ENCODE data around the gene BMERB1.

BMERB1 gene

GRCh38 chr16:15511759-15512487 is 77.5 kb downstream of the BMERB1 start:
- Histone ChIP-seq H3K4me1 (ENCODE audit: control insufficient read depth in 2 of 2, insufficient read depth in 1 of 2, low read depth in 1 of 2, low read length in 2 of 2) (peaks cover 0 to 6% of the 10 kb centered on the region in 2 donors), H2BK15ac (ENCODE audit: low read length) (no peak overlapping the region), H4K91ac (ENCODE audit: low read depth, low read length, poor library complexity) (no peak overlapping the region), H2BK12ac (ENCODE audit: low read length) (no peak overlapping the region), H3K27me3 (ENCODE audit: control insufficient read depth in 3 of 3, insufficient read depth in 3 of 3, low read depth in 1 of 3, low read length in 3 of 3) (no peaks in the 10 kb centered on the region), H3K36me3 (replicated peaks in 1 of 2; ENCODE audit: control insufficient read depth in 2 of 2, insufficient read depth in 2 of 2, low read length in 2 of 2) (peaks cover 0 to 2% of the 10 kb centered on the region in 2 donors), H3K79me1 (ENCODE audit: low read depth, low read length) (no peaks in the 10 kb centered on the region), H2BK5ac (ENCODE audit: low read length) (no peak overlapping the region), H3K9me3 (replicated peaks in 1 of 2; ENCODE audit: control insufficient read depth in 2 of 2, insufficient read depth in 1 of 2, low read depth in 1 of 2, low read length in 2 of 2) (no peaks in the 10 kb centered on the region), H3K9ac (ENCODE audit: low read depth, low read length, poor library complexity) (no peak overlapping the region), H3K23ac (ENCODE audit: low read depth, low read length, poor library complexity) (no peak overlapping the region), H2AK5ac (ENCODE audit: low read depth, low read length) (no peak overlapping the region), H4K8ac (ENCODE audit: low read depth, low read length) (no peak overlapping the region), H3K4ac (ENCODE audit: low read length) (no peak overlapping the region), H3K14ac (ENCODE audit: low read length) (no peak overlapping the region), H3K4me2 (ENCODE audit: insufficient read depth, low read length, poor library complexity, severe bottlenecking) (no peak overlapping the region), H3K27ac (replicated peaks; ENCODE audit: low read length) (no peak overlapping the region), H3K4me3 (ENCODE audit: low read length in 2 of 2) (no peak overlapping the region), H2AFZ (ENCODE audit: low read length) (no peak overlapping the region), H3K18ac (ENCODE audit: low read length) (no peak overlapping the region), H2BK120ac (ENCODE audit: low read depth, low read length) (no peak overlapping the region)
- no peak for DNase-seq (ENCODE audit: low spot score)
- no CpG with 5 or more reads among the region's 11 CpGs for WGBS, 2 donors (ENCODE audit: extremely low coverage in 2 of 2, insufficient read length in 2 of 2, insufficient replicate concordance in 1 of 2)

- whole genome bisulfite sequencing, 2 donors (ENCODE audit: extremely low coverage in 2 of 2, insufficient read length in 2 of 2, insufficient replicate concordance in 1 of 2): no CpG with 5 or more reads among the region's 11 CpGs
- peaks cover 3% of the 10 kb centered on the region for H3K79me1 ChIP-seq (ENCODE audit: low read depth, low read length)
Observed at GRCh38 chr16:15513156-15513555, 78.8 kb downstream of the BMERB1 start.

GRCh38 chr16:15515992-15516391 is 81.6 kb downstream of the BMERB1 start:
- Histone ChIP-seq H3K4me1 (ENCODE audit: control insufficient read depth in 2 of 2, insufficient read depth in 1 of 2, low read depth in 1 of 2, low read length in 2 of 2) (peaks cover 0 to 2% of the 10 kb centered on the region in 2 donors), H3K79me1 (ENCODE audit: low read depth, low read length) (peaks cover 3% of the 10 kb centered on the region), H3K27ac (replicated peaks; ENCODE audit: low read length) (no peak overlapping the region), H3K27me3 (ENCODE audit: control insufficient read depth in 3 of 3, insufficient read depth in 3 of 3, low read depth in 1 of 3, low read length in 3 of 3) (peaks cover 0 to 2% (median 0%) of the 10 kb centered on the region in 3 experiments), H3K9me3 (replicated peaks in 1 of 2; ENCODE audit: control insufficient read depth in 2 of 2, insufficient read depth in 1 of 2, low read depth in 1 of 2, low read length in 2 of 2) (peaks cover 0 to 2% of the 10 kb centered on the region in 2 donors), H4K8ac (ENCODE audit: low read depth, low read length) (no peak overlapping the region), H3K4ac (ENCODE audit: low read length) (no peak overlapping the region), H3K9ac (ENCODE audit: low read depth, low read length, poor library complexity) (no peak overlapping the region), H4K91ac (ENCODE audit: low read depth, low read length, poor library complexity) (no peak overlapping the region), H3K4me3 (ENCODE audit: low read length in 2 of 2) (no peak overlapping the region), H2AFZ (ENCODE audit: low read length) (no peak overlapping the region), H3K18ac (ENCODE audit: low read length) (no peak overlapping the region), H3K14ac (ENCODE audit: low read length) (no peak overlapping the region), H2BK12ac (ENCODE audit: low read length) (no peak overlapping the region), H3K23ac (ENCODE audit: low read depth, low read length, poor library complexity) (no peak overlapping the region), H2BK120ac (ENCODE audit: low read depth, low read length) (no peak overlapping the region), H3K36me3 (replicated peaks in 1 of 2; ENCODE audit: control insufficient read depth in 2 of 2, insufficient read depth in 2 of 2, low read length in 2 of 2) (peaks cover 2 to 4% of the 10 kb centered on the region in 2 donors), H3K4me2 (ENCODE audit: insufficient read depth, low read length, poor library complexity, severe bottlenecking) (no peak overlapping the region), H2AK5ac (ENCODE audit: low read depth, low read length) (no peak overlapping the region), H2BK5ac (ENCODE audit: low read length) (no peak overlapping the region), H2BK15ac (ENCODE audit: low read length) (no peak overlapping the region)
- WGBS, 2 donors (ENCODE audit: extremely low coverage in 2 of 2, insufficient read length in 2 of 2, insufficient replicate concordance in 1 of 2): no CpG with 5 or more reads among the region's 4 CpGs
- DNase-seq (ENCODE audit: low spot score): no peak

More at GRCh38 chr16:15513156-15513555, 78.8 kb downstream of the BMERB1 start:
- Histone ChIP-seq H3K4ac (ENCODE audit: low read length) (no peak overlapping the region), H3K23ac (ENCODE audit: low read depth, low read length, poor library complexity) (no peak overlapping the region), H3K4me3 (ENCODE audit: low read length in 2 of 2) (no peak overlapping the region), H4K8ac (ENCODE audit: low read depth, low read length) (no peak overlapping the region), H3K18ac (ENCODE audit: low read length) (no peak overlapping the region), H3K4me2 (ENCODE audit: insufficient read depth, low read length, poor library complexity, severe bottlenecking) (no peak overlapping the region), H2AFZ (ENCODE audit: low read length) (no peak overlapping the region), H3K9ac (ENCODE audit: low read depth, low read length, poor library complexity) (no peak overlapping the region), H2BK15ac (ENCODE audit: low read length) (no peak overlapping the region), H4K91ac (ENCODE audit: low read depth, low read length, poor library complexity) (no peak overlapping the region), H3K14ac (ENCODE audit: low read length) (no peak overlapping the region), H3K36me3 (replicated peaks in 1 of 2; ENCODE audit: control insufficient read depth in 2 of 2, insufficient read depth in 2 of 2, low read length in 2 of 2) (peaks cover 2 to 4% of the 10 kb centered on the region in 2 donors), H2BK120ac (ENCODE audit: low read depth, low read length) (no peak overlapping the region), H3K27ac (replicated peaks; ENCODE audit: low read length) (no peak overlapping the region), H2BK12ac (ENCODE audit: low read length) (no peak overlapping the region), H3K4me1 (ENCODE audit: control insufficient read depth in 2 of 2, insufficient read depth in 1 of 2, low read depth in 1 of 2, low read length in 2 of 2) (peaks cover 0 to 8% of the 10 kb centered on the region in 2 donors), H2BK5ac (ENCODE audit: low read length) (no peak overlapping the region), H3K9me3 (replicated peaks in 1 of 2; ENCODE audit: control insufficient read depth in 2 of 2, insufficient read depth in 1 of 2, low read depth in 1 of 2, low read length in 2 of 2) (peaks cover 0 to 2% of the 10 kb centered on the region in 2 donors), H3K27me3 (ENCODE audit: control insufficient read depth in 3 of 3, insufficient read depth in 3 of 3, low read depth in 1 of 3, low read length in 3 of 3) (peaks cover 0 to 2% (median 0%) of the 10 kb centered on the region in 3 experiments), H2AK5ac (ENCODE audit: low read depth, low read length) (no peak overlapping the region)
- DNase-seq (ENCODE audit: low spot score): no peak

- Histone ChIP-seq H3K4me1 (ENCODE audit: control insufficient read depth in 2 of 2, insufficient read depth in 1 of 2, low read depth in 1 of 2, low read length in 2 of 2) (peaks cover 0 to 2% of the 10 kb centered on the region in 2 donors), H3K4ac (ENCODE audit: low read length) (no peak overlapping the region), H2BK15ac (ENCODE audit: low read length) (no peak overlapping the region), H3K27ac (replicated peaks; ENCODE audit: low read length) (no peak overlapping the region), H3K9me3 (replicated peaks in 1 of 2; ENCODE audit: control insufficient read depth in 2 of 2, insufficient read depth in 1 of 2, low read depth in 1 of 2, low read length in 2 of 2) (peaks cover 0 to 2% of the 10 kb centered on the region in 2 donors), H3K36me3 (replicated peaks in 1 of 2; ENCODE audit: control insufficient read depth in 2 of 2, insufficient read depth in 2 of 2, low read length in 2 of 2) (peaks cover 2 to 4% of the 10 kb centered on the region in 2 donors), H2BK5ac (ENCODE audit: low read length) (no peak overlapping the region), H3K27me3 (ENCODE audit: control insufficient read depth in 3 of 3, insufficient read depth in 3 of 3, low read depth in 1 of 3, low read length in 3 of 3) (peaks cover 0 to 2% (median 0%) of the 10 kb centered on the region in 3 experiments), H2AFZ (ENCODE audit: low read length) (no peak overlapping the region), H2AK5ac (ENCODE audit: low read depth, low read length) (no peak overlapping the region), H3K4me3 (ENCODE audit: low read length in 2 of 2) (no peak overlapping the region), H3K4me2 (ENCODE audit: insufficient read depth, low read length, poor library complexity, severe bottlenecking) (no peak overlapping the region), H4K91ac (ENCODE audit: low read depth, low read length, poor library complexity) (no peak overlapping the region), H2BK12ac (ENCODE audit: low read length) (no peak overlapping the region), H3K9ac (ENCODE audit: low read depth, low read length, poor library complexity) (no peak overlapping the region), H4K8ac (ENCODE audit: low read depth, low read length) (no peak overlapping the region), H3K23ac (ENCODE audit: low read depth, low read length, poor library complexity) (no peak overlapping the region), H3K18ac (ENCODE audit: low read length) (no peak overlapping the region), H3K14ac (ENCODE audit: low read length) (no peak overlapping the region), H2BK120ac (ENCODE audit: low read depth, low read length) (no peak overlapping the region), H3K79me1 (ENCODE audit: low read depth, low read length) (peaks cover 3% of the 10 kb centered on the region)
- no CpG with 5 or more reads among the region's 5 CpGs for WGBS, 2 donors (ENCODE audit: extremely low coverage in 2 of 2, insufficient read length in 2 of 2, insufficient replicate concordance in 1 of 2)
- DNase-seq (ENCODE audit: low spot score): no peak
Observed at GRCh38 chr16:15516609-15517008, 82.2 kb downstream of the BMERB1 start.

Measured in neuronal stem cell (in vitro differentiated cells).